ENCODE results near the gene IFNLR1. TPM values are rescaled to one million over a fixed set of nuclear protein-coding genes. Genes with fewer than 3 reads are reported as not detected.

The IFNLR1 gene
- total RNA-seq, 1 donor from 2014 or later, result 0.49 TPM

- ATAC-seq (peak; percentile 23), DNase-seq (ENCODE audit: low spot score) (no peak)
- intact Hi-C loops (cut with DNase I), result no loop called here
Measured at GRCh38 chr1:24206516-24207394, 19.7 kb upstream of the IFNLR1 start.

GRCh38 chr1:24206083-24206464 lies 19.0 kb upstream of the IFNLR1 start:
- intact Hi-C loops (cut with DNase I), result no loop called here
- ATAC-seq, result no peak
- DNase-seq (ENCODE audit: low spot score), result no peak

DNA sequence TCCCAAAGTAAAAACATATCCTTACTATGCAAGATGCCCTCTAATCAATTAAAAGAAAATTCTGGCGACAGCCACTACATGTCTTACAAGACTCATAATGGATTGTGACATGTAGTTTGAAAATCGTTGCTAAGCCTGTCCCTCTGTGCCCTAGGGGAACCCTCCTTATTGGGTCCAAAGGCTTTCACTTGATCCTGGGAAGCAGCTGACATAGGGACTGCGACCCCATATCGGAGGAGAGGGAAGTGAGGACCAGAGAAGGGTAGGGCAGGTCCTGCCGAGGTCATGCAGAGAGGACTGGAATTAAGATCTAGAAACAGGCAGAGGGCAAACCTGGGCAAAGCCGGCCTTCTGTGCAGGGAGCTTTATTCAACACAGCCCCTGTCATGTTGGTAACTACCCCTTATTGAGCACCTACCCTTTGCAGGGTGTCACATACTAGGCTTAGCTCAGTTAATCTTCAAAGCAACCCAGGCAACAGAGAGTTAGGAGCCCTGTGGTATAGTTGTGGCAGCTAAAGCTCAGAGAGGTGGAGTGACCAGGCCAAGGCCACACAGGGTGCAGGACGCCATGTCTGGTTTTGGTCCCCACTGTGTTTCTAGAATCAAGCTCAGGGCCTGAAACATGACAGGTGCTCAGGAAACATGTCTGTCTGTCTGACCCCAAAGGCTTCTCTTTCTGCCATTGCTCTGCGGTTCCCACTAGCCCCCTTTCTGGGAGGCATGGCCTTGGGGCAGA lies 18.4 kb upstream of the IFNLR1 start:
- intact Hi-C loops (cut with DNase I), result no loop called here
- ATAC-seq (no peak), DNase-seq (ENCODE audit: low spot score) (no peak)

DNA sequence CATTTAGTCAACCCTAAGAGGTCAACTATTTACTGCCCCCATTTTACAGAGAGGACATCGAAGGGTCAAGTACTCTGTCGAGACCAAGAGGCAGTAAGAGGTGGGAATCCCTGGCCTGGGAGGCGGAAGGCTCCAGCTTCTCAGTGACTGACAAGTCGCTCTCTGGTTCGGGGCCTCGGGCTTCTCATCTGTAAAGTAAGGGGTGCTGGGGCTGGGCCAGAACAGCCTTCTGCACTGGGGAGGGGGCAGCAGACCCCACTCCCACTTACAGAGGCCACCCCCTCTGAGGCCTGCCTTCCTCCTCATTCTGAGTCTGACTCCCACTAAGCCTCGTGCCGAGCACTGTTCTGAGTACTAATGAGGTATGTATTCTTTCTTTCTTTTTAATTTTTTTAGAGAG lies 17.0 kb upstream of the IFNLR1 start:
- DNase-seq (ENCODE audit: low spot score), result no peak

GRCh38 chr1:24203404-24203803 lies 16.3 kb upstream of the IFNLR1 start:
- DNase-seq (ENCODE audit: low spot score), result no peak
- no peak for ATAC-seq
- intact Hi-C loops (cut with DNase I), result no loop called here

More for the DNA sequence above, 17.0 kb upstream of the IFNLR1 start:
- ATAC-seq, result no peak
- intact Hi-C loops (cut with DNase I), result no loop called here

- no peak for DNase-seq (ENCODE audit: low spot score)
- no peak for ATAC-seq
- intact Hi-C loops (cut with DNase I), result no loop called here
Measured at GRCh38 chr1:24202987-24203386, 15.9 kb upstream of the IFNLR1 start.

- no peak for DNase-seq (ENCODE audit: low spot score)
- intact Hi-C loops (cut with DNase I), result no loop called here
- ATAC-seq, result no peak
Measured at GRCh38 chr1:24202556-24202955, 15.5 kb upstream of the IFNLR1 start.

- intact Hi-C loops (cut with DNase I), result no loop called here
- ATAC-seq, result peak; percentile 94
- peak; percentile 87 for DNase-seq (ENCODE audit: low spot score)
Measured at GRCh38 chr1:24201941-24202440, 14.9 kb upstream of the IFNLR1 start.

DNA sequence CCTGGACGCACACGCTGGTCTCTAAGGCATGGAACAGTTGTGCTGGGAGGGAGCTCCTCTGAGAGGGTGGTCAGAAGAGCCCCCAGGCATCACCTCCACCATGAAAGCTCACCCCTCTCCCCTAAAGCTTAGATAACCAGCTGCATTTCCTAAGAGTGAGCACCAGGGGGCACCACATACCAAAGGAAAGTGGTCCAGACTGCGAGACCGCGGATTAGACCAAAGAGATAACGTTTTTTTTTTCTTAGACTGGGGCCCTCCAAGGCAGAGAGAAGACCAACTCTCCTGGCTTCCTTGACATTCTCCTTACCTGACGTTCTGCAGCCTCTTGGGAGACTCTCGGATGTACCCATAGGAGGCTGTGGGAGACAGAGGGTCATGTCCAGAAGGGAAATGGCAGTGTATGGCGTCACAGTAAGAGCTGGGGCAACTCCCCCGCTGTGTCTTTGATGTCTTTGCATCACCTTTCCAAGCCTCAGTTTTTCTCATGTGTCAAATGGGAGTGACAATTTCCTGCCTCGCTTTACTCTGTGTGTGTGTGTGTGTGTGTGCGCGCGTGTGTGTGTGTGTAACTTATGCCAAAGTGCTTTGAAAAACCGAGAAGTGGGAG lies 12.3 kb upstream of the IFNLR1 start:
- intact Hi-C loops (cut with DNase I), result loop anchor here (5.0 kb wide), 1 partner anchor 193 kb away; no protein-coding TSS in a partner anchor
- ATAC-seq (peak; percentile 62), DNase-seq (ENCODE audit: low spot score) (peak; percentile 79)

DNA sequence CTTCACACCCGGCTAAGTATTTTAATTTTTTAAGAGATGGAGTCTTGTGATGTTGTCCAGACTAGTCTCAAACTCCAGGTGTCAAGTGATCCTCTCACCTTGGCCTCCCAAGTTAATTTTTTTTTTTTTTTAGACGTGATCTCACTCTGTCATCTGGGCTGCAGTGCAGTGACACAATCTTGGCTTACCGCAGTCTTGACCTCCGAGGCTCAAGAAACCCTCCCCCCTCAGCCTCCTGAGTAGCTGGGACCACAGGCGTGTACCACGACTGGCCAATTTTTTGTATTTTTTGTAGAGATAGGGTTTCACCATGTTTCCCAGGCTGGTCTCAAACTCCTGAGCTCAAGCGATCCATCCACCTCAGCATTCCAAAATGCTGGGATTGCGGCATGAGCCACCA lies 11.7 kb upstream of the IFNLR1 start:
- no peak for ATAC-seq
- intact Hi-C loops (cut with DNase I), result loop anchor here (5.0 kb wide), 1 partner anchor 194 kb away; no protein-coding TSS in a partner anchor
- no peak for DNase-seq (ENCODE audit: low spot score)

GRCh38 chr1:24195874-24196273 lies 8.8 kb upstream of the IFNLR1 start:
- DNase-seq (ENCODE audit: low spot score) (no peak), ATAC-seq (no peak)
- intact Hi-C loops (cut with DNase I), result loop anchor here (5.0 kb wide), 1 partner anchor 196 kb away; no protein-coding TSS in a partner anchor

DNA sequence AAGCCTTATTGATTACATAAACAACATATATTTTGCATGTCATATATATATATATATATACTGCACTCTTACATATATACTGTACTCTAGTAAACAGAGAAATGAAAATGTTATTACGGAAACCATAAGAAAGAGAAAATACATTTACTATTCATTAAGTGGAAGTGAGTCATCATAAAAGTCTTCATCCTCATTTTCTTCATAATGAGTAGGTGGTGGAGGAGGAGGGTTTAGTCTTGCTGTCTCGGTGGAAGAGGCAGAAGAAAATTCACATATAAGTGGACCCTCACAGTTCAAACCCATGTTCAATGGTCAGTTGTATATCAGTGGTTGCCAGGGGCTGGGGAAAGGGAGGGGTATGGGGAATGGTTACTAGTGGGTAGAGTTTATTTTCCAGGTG lies 8.0 kb upstream of the IFNLR1 start:
- intact Hi-C loops (cut with DNase I), result loop anchor here (5.0 kb wide), 1 partner anchor 197 kb away; no protein-coding TSS in a partner anchor
- no peak for DNase-seq (ENCODE audit: low spot score)
- ATAC-seq, result no peak

GRCh38 chr1:24193046-24193445 lies 6.0 kb upstream of the IFNLR1 start:
- intact Hi-C loops (cut with DNase I), result no loop called here
- no peak for DNase-seq (ENCODE audit: low spot score)
- ATAC-seq, result no peak

DNA sequence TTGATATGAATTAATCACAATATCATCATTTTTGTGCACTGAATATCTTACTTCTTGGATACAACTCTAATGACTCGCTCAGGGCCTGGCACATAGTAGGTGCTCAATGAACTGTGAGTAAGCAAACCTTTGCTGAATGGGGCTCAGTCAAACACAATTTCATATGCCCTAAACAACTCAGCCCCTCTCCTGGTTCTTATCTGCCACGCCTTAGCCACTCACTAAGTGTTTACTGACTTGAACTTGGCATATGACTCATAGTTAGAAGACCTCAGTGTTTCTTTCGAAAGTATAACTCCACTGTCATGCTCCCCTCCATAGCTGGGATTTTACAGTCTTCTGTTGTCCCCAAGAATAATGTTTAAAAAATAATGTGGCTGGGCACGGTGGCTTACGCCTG lies 4.8 kb upstream of the IFNLR1 start:
- ATAC-seq (no peak), DNase-seq (ENCODE audit: low spot score) (no peak)
- intact Hi-C loops (cut with DNase I), result no loop called here

DNA sequence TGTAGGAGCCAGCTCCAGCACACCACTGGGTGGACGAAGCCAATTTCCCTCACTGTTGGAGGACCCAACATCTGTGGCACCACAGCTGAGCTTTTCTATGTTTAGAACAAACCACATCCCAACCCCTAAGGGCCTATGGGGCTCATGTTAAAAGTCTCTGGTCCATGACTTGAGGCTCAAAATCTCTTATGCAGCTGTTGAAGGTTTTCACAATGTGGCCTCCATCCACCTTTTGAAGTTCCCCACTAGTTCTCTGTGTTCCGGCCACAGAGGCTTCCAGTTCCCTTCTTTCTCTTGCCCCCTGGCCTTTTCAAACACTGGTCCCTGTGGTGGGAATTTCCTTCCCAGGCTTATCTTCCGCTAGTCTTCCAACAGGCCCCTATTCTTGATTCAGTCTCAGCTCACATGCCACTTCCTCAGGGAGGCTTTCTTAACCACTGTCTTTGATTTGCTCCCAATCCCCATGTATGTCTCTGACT lies 3.9 kb upstream of the IFNLR1 start:
- intact Hi-C loops (cut with DNase I), result no loop called here
- no peak for DNase-seq (ENCODE audit: low spot score)
- ATAC-seq, result no peak

GRCh38 chr1:24189528-24189927 lies 2.4 kb upstream of the IFNLR1 start:
- DNase-seq (ENCODE audit: low spot score), result no peak
- ATAC-seq, result no peak
- intact Hi-C loops (cut with DNase I), result no loop called here

DNA sequence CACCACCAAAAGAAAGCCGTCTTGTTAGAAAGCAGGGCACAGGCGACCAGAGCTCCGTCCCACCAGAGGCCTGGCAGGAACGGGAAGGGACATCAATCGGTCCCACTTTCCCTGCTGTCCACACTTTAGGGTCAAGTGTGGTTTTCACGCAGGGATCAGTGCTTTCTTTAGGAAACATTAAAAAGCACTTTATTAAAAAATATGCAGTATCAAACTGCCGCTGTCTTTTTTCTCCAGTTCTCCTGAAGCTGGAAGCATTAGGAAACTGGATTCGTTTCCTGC lies 437 bp downstream of the IFNLR1 start:
- intact Hi-C loops (cut with DNase I), result no loop called here
- ATAC-seq, result no peak
- DNase-seq (ENCODE audit: low spot score), result no peak

DNA sequence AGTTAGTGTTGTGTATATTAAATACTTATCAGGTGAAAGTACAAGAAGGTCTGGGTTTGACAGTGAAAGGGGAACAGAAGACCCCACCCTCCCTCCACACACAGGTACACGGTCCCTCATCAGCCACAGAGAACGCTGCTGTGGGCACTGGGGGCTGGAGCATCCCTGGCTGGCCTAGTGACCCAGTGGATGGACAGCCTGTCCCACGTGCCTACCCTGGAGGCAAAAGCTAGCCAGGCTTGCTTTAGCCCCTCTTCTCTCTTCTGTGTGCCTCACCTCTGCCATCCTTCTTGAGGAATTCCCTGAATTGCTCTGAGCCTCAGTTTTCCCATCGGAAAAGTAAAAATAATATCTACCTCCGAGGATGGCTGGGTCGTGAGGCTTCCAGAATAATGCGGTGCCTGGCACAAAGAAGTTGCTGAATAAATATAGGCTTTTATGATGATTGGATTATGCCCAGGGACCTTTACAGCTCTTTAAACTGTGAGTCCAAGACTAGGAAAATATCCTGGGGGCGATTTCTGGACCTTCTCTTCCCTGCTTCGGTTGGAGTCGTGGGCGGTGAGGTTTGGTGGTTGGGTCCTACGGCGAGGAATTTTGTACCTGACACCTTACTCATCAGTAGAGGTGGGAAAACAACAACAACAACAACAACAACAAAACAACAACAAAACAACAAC lies 918 bp downstream of the IFNLR1 start:
- no peak for DNase-seq (ENCODE audit: low spot score)
- intact Hi-C loops (cut with DNase I), result no loop called here
- ATAC-seq, result no peak

GRCh38 chr1:24185076-24185475 lies 2.0 kb downstream of the IFNLR1 start:
- intact Hi-C loops (cut with DNase I), result no loop called here
- no peak for ATAC-seq
- no peak for DNase-seq (ENCODE audit: low spot score)
